K562 (cell line): ENCODE results near the gene SPATA16. TPM values are rescaled to one million over a fixed set of nuclear protein-coding genes. Genes with fewer than 3 reads are reported as not detected.

Experiments
- ATAC-seq: fragments of 200-7000 bp; cut with Tn5 transposase; 3 replicates; pipeline ENCODE4 v1.9.1; 2020; ENCODE audit warnings: moderate library complexity
- BruUV-seq: library from RNA; stranded (reverse); fragments of 400-500 nt; replicated peaks from 2 replicates; lab custom pipeline; 2021; lab: Mats Ljungman, UMichigan
- CTCF ChIA-PET: fragments of 300-600 bp; formaldehyde crosslinking; extraction: SDS; loops from one replicate; lab custom pipeline; 2021; ENCODE audit warnings: low intra/inter-chr PET ratio; lab: Yijun Ruan, JAX
- POLR2A ChIA-PET: fragments of 300-600, 350-650 bp; sonication (Branson Sonifier 250); formaldehyde crosslinking; extraction: SDS; loops from one replicate; lab custom pipeline; 2021; ENCODE audit warnings: antibody characterized with exemption, inconsistent platforms; lab: Yijun Ruan, JAX
- DNase-seq, 4 experiments: peaks; one replicate each; pipeline versions ENCODE4 v3.0.0 to v3.0.0-alpha.2; 2011 to 2018; ENCODE audit warnings: low spot score in 3 of 4, mixed read lengths in 3 of 4; ENCODE audit errors: extremely low read depth in 1 of 4
- FAIRE-seq: peaks from 2 replicates; lab custom pipeline; 2011; peaks lifted over from hg19 to GRCh38; lab: Jason Lieb, UNC
- H2AFZ ChIP-seq: 2 replicates; pipeline ENCODE4 v1.6.0; 2011; ENCODE audit warnings: low read depth, low read length, control low read depth, inconsistent platforms
- H3K27ac ChIP-seq: fragments of 200-600 bp; 3 replicates; pipeline ENCODE4 v1.8.0; 2011; ENCODE audit warnings: low read depth, mild to moderate bottlenecking, control low read depth, inconsistent platforms, low read length, moderate library complexity, mixed read lengths; ENCODE audit errors: extremely low read depth
- H3K27me3 ChIP-seq, 2 experiments: fragments of 300-600 bp in 1 of 2; 2 replicates in 1 of 2; 3 replicates in 1 of 2; pipeline versions ENCODE4 v1.6.0 to v1.8.0; 2011; ENCODE audit warnings: inconsistent platforms in 2 of 2, low read length in 2 of 2, mild to moderate bottlenecking in 1 of 2, mixed read lengths in 1 of 2, moderate library complexity in 1 of 2; ENCODE audit not compliant: control insufficient read depth in 2 of 2, insufficient read depth in 2 of 2
- H3K36me3 ChIP-seq: fragments of 300-600 bp; 3 replicates; pipeline ENCODE4 v1.8.0; 2011; ENCODE audit warnings: mild to moderate bottlenecking, low read length, inconsistent platforms; ENCODE audit not compliant: control insufficient read depth, insufficient read depth
- H3K4me1 ChIP-seq, 2 experiments: fragments of 200-600 bp in 1 of 2; replicated peaks in 1 of 2; 2 replicates in 1 of 2; 3 replicates in 1 of 2; pipeline versions ENCODE4 v1.5.1 to v1.8.0; 2011; ENCODE audit warnings: inconsistent platforms in 2 of 2, low read length in 2 of 2, mild to moderate bottlenecking in 1 of 2, mixed read lengths in 1 of 2, moderate library complexity in 1 of 2; ENCODE audit not compliant: control insufficient read depth in 2 of 2, insufficient read depth in 2 of 2
- H3K4me2 ChIP-seq: 2 replicates; pipeline ENCODE4 v1.6.1; 2011; ENCODE audit warnings: low read length, control low read depth, inconsistent platforms, mixed read lengths; ENCODE audit not compliant: insufficient read depth
- H3K4me3 ChIP-seq: fragments of 200-600 bp; sonication (generic), shearing (Covaris generic); 2 replicates; pipeline ENCODE4 v1.5.1; 2016; ENCODE audit warnings: control low read depth, inconsistent platforms
- H3K79me2 ChIP-seq: fragments of 200-600 bp; 3 replicates; pipeline ENCODE4 v1.8.0; 2011; ENCODE audit warnings: low read length, inconsistent platforms; ENCODE audit not compliant: control insufficient read depth, insufficient read depth
- H3K9ac ChIP-seq, 2 experiments: 2 replicates each; pipeline versions ENCODE4 v1.6.0 to v1.6.1; 2011; ENCODE audit warnings: low read depth in 2 of 2, low read length in 2 of 2, control low read depth in 1 of 2, inconsistent platforms in 1 of 2, mild to moderate bottlenecking in 1 of 2, mixed read lengths in 1 of 2; ENCODE audit not compliant: insufficient read depth in 1 of 2
- H3K9me1 ChIP-seq: one replicate; pipeline ENCODE4 v1.6.0; 2011; ENCODE audit warnings: inconsistent platforms, mild to moderate bottlenecking, low read length, moderate library complexity; ENCODE audit not compliant: control insufficient read depth, insufficient read depth
- H3K9me3 ChIP-seq: replicated peaks from 2 replicates; pipeline ENCODE4 v1.5.1; 2011; ENCODE audit warnings: low read depth, low read length, inconsistent platforms; ENCODE audit not compliant: control insufficient read depth, insufficient read depth
- H4K20me1 ChIP-seq: replicated peaks from 2 replicates; pipeline ENCODE4 v1.6.1; 2011; ENCODE audit warnings: low read length, inconsistent platforms, mixed read lengths; ENCODE audit not compliant: control insufficient read depth, insufficient read depth
- BCOR ChIP-seq: fragments of 450-650 bp; IDR thresholded peaks from 2 replicates; pipeline ENCODE4 v1.6.1; 2016
- BRD4 ChIP-seq: fragments of 200-600 bp; sonication (generic); IDR thresholded peaks from 2 replicates; pipeline ENCODE4 v1.6.1; 2017; ENCODE audit warnings: inconsistent platforms
- CC2D1A ChIP-seq: fragments of 450-650 bp; IDR thresholded peaks from 2 replicates; pipeline ENCODE4 v1.6.1; 2017; ENCODE audit warnings: mild to moderate bottlenecking
- HSF4 ChIP-seq: fragments of 250-450 bp; sonication (Bioruptor Pico); IDR thresholded peaks from 2 replicates; pipeline ENCODE4 v2.1.2; 2022; ENCODE audit warnings: mild to moderate bottlenecking, moderate library complexity, borderline replicate concordance
- KDM1A ChIP-seq, 2 experiments: fragments of 450-650 bp; IDR thresholded peaks; 2 replicates each; pipeline ENCODE4 v1.6.1; 2016; ENCODE audit warnings: mild to moderate bottlenecking in 2 of 2
- RBM25 ChIP-seq: fragments of 200-400 bp; formaldehyde crosslinking; IDR thresholded peaks from 2 replicates; pipeline ENCODE4 v1.6.1; 2018; ENCODE audit warnings: low read length, low read depth, moderate library complexity; ENCODE audit not compliant: severe bottlenecking
- ZFP36 ChIP-seq: fragments of 150-350 bp; IDR thresholded peaks from 2 replicates; pipeline ENCODE4 v1.6.1; 2018; ENCODE audit warnings: low read length, low read depth; ENCODE audit not compliant: partially characterized antibody
- ZNF12 ChIP-seq: sonication (generic); formaldehyde crosslinking; IDR thresholded peaks from 2 replicates; pipeline ENCODE4 v1.4.0; 2020; ENCODE audit warnings: mild to moderate bottlenecking, missing genetic modification reagents
- ZNF232 ChIP-seq: sonication (generic); formaldehyde crosslinking; IDR thresholded peaks from 2 replicates; pipeline ENCODE4 v1.8.0; 2022; ENCODE audit warnings: mild to moderate bottlenecking, missing genetic modification reagents
- WGBS: fragments of 100-300 bp; shearing (Covaris generic); methylation state at CpG from one replicate; pipeline ENCODE4 v1.1.6; 2016; ENCODE audit warnings: low coverage, mixed read lengths; ENCODE audit not compliant: insufficient coverage; ENCODE audit errors: missing lambda C conversion rate; 5-methylcytosine and 5-hydroxymethylcytosine counted together
- in situ Hi-C: fragments of 300-500 bp; cut with MboI; formaldehyde crosslinking; loops from 4 replicates; pipeline ENCODE4 v1.15.0; 2018; ENCODE audit warnings: inconsistent platforms, mixed read lengths
- intact Hi-C: fragments of 100-400 bp; cut with micrococcal nuclease; formaldehyde crosslinking; loops from 2 replicates; pipeline ENCODE4 v1.14.2; 2022
- polyA plus RNA-seq, 8 experiments: library from polyadenylated mRNA; depleted of rRNA in 4 of 8; stranded (reverse) in 5 of 8; unstranded in 3 of 8; fragments of >200 nt; fragmentation: Nextera tagmentation in 2 of 8; fragmentation: Illumina TruSeq in 1 of 8; extraction: Ambion mirVana in 2 of 8; extraction: Trizol in 1 of 8; gene quantifications; 2 replicates each; pipeline versions ENCODE4 v1.2.1 to v1.2.3, GENCODE V29; 2011 to 2014; ENCODE audit warnings: inconsistent platforms in 1 of 8, missing spikeins in 1 of 8
- total RNA-seq, 7 experiments: library from RNA; depleted of rRNA in 6 of 7; stranded (reverse); fragments of >200 nt in 6 of 7; fragmentation: Illumina TruSeq in 2 of 7; extraction: Trizol in 2 of 7; gene quantifications; 2 replicates each; pipeline versions ENCODE4 v1.2.1 to v1.2.3, GENCODE V29; 2011 to 2021; ENCODE audit warnings: low replicate concordance in 1 of 7
- TF ChIP-seq, protein P1 (sequence below): sonication (generic); formaldehyde crosslinking; IDR thresholded peaks from 2 replicates; pipeline ENCODE4 v1.8.0; 2022; ENCODE audit warnings: mild to moderate bottlenecking, missing genetic modification reagents
- TF ChIP-seq, protein P2 (sequence below): sonication (generic); formaldehyde crosslinking; IDR thresholded peaks from 2 replicates; pipeline ENCODE4 v1.9.0; 2022; ENCODE audit warnings: mild to moderate bottlenecking, missing genetic modification reagents
- TF ChIP-seq, protein P3 (sequence below): fragments of 200-800 bp; sonication (Bioruptor generic); IDR thresholded peaks from 2 replicates; pipeline ENCODE4 v1.6.1; 2017; ENCODE audit warnings: missing genetic modification characterization, missing compliant biosample characterization

Gene SPATA16
- total and polyA plus RNA-seq, 9 of the 15 experiments (the other 6 are each of a cell fraction or from before 2014, with no cell fraction given) = not detected

DNA sequence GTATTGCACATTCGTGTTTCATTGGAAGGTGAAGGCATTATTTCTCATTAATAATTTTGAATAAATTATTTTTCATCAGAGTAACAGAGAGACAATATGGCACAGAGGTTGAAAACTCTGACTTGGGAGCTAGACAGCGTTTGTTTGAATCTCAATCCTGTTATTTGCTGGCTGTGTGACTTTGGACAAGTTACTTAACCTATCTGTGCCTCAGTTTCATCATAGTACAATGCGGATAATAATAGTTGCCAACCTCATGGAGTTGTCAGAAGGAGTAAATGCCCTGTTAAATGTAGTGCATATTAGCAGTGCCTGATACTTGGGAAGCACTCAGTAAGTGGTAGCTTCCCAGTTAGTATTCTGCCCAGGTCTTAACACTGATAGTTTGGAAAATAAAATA, 151.7 kb downstream of the SPATA16 start:
- Histone ChIP-seq H3K9me1 (no peaks in the 10 kb centered on the region), H3K4me1 (peaks cover 0 to 11% of the 10 kb centered on the region in 2 experiments; a peak in 3 of 5 replicates), H3K4me2 (no peak overlapping the region), H3K27ac (no peak overlapping the region), H3K79me2 (no peaks in the 10 kb centered on the region), H3K4me3 (no peak overlapping the region), H4K20me1 (no peaks in the 10 kb centered on the region), H3K9me3 (no peaks in the 10 kb centered on the region), H2AFZ (no peak overlapping the region), H3K36me3 (no peaks in the 10 kb centered on the region), H3K27me3 (no peaks in the 10 kb centered on the region), H3K9ac (no peak overlapping the region)
- ChIA-PET POLR2A (no interaction called here), CTCF (no interaction called here)
- no TSS peak for BruUV-seq
- intact Hi-C loops = loop anchor here (10.0 kb wide), 1 partner anchor 875 kb away; no protein-coding TSS in a partner anchor
- WGBS = 47% methylated on average over 3 of the region's 3 CpGs
- ATAC-seq (no peak), FAIRE-seq (no peak), DNase-seq (no peak)
- in situ Hi-C loops = loop anchor here (10.0 kb wide), 2 partner anchors 55 to 285 kb away; no protein-coding TSS in a partner anchor
- TF ChIP-seq HSF4 (CRISPR knock-in tag) (no peak), BCOR (peak; percentile 68; the same call in 1 of the 2 replicates), ZFP36 (peak; percentile 47), RBM25 (peak; percentile 88), ZNF232 (no peak), BRD4 (no peak), CC2D1A (no peak), ZNF12 (CRISPR knock-in tag) (no peak), KDM1A (IDR thresholded peaks at IDR 0.05) (0 out of 4 replicates have a peak, but pooled peaks of 1 of the 2 experiments have one; percentile 8)
- TF ChIP-seq, protein P1, sequence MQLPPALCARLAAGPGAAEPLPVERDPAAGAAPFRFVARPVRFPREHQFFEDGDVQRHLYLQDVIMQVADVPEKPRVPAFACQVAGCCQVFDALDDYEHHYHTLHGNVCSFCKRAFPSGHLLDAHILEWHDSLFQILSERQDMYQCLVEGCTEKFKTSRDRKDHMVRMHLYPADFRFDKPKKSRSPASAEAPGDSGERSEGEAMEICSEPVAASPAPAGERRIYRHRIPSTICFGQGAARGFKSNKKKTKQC = no peak
- TF ChIP-seq, protein P2, sequence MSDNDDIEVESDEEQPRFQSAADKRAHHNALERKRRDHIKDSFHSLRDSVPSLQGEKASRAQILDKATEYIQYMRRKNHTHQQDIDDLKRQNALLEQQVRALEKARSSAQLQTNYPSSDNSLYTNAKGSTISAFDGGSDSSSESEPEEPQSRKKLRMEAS (CRISPR knock-in tag) = no peak
- TF ChIP-seq, protein P3, sequence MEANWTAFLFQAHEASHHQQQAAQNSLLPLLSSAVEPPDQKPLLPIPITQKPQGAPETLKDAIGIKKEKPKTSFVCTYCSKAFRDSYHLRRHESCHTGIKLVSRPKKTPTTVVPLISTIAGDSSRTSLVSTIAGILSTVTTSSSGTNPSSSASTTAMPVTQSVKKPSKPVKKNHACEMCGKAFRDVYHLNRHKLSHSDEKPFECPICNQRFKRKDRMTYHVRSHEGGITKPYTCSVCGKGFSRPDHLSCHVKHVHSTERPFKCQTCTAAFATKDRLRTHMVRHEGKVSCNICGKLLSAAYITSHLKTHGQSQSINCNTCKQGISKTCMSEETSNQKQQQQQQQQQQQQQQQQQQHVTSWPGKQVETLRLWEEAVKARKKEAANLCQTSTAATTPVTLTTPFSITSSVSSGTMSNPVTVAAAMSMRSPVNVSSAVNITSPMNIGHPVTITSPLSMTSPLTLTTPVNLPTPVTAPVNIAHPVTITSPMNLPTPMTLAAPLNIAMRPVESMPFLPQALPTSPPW (CRISPR knock-in tag) = no peak
